Calu3 (cell line): ENCODE results near the gene GSK3B. TPM values are rescaled to one million over a fixed set of nuclear protein-coding genes. Genes with fewer than 3 reads are reported as not detected.

ENCODE experiments used
- BruUV-seq: library from RNA; stranded (reverse); fragments of 400-500 nt; replicated peaks from 2 replicates; lab custom pipeline; 2021; lab: Mats Ljungman, UMichigan
- CTCF ChIA-PET: fragments of 300-600 bp; sonication (Branson Sonifier 250); formaldehyde crosslinking; loops from one replicate; lab custom pipeline; 2022; ENCODE audit warnings: antibody characterized with exemption; lab: Charles Lee
- DNase-seq: peaks from one replicate; pipeline ENCODE4 v3.0.0; 2022
- H3K27ac Mint-ChIP-seq: one replicate; pipeline ENCODE4 v1.8.0; 2022; ENCODE audit warnings: mixed read lengths; ENCODE audit not compliant: unreplicated experiment
- H3K27me3 Mint-ChIP-seq: one replicate; pipeline ENCODE4 v1.8.0; 2022; ENCODE audit warnings: mixed read lengths; ENCODE audit not compliant: unreplicated experiment
- H3K36me3 Mint-ChIP-seq: one replicate; pipeline ENCODE4 v1.8.0; 2022; ENCODE audit warnings: mild to moderate bottlenecking, moderate library complexity, mixed read lengths; ENCODE audit not compliant: insufficient read depth, unreplicated experiment
- H3K4me1 Mint-ChIP-seq: one replicate; pipeline ENCODE4 v1.8.0; 2022; ENCODE audit warnings: mild to moderate bottlenecking, low read depth, mixed read lengths; ENCODE audit not compliant: unreplicated experiment
- H3K4me3 Mint-ChIP-seq: one replicate; pipeline ENCODE4 v1.8.0; 2022; ENCODE audit warnings: mild to moderate bottlenecking, low read depth, moderate library complexity, mixed read lengths; ENCODE audit not compliant: unreplicated experiment
- H3K9me3 Mint-ChIP-seq: one replicate; pipeline ENCODE4 v1.8.0; 2022; ENCODE audit warnings: low read depth, mixed read lengths; ENCODE audit not compliant: unreplicated experiment
- intact Hi-C: fragments of 100-400 bp; cut with micrococcal nuclease; formaldehyde crosslinking; loops from one replicate; pipeline ENCODE4 v1.10.0; 2022; ENCODE audit not compliant: unreplicated experiment
- total RNA-seq: library from RNA; stranded (reverse); gene quantifications from 2 replicates; pipeline ENCODE4 v1.2.3, GENCODE V29; 2022
- TF ChIP-seq, protein P1 (sequence below): fragments of 200-600 bp; IDR thresholded peaks from one replicate; pipeline ENCODE4 v1.8.0; 2022; ENCODE audit warnings: antibody characterized with exemption; ENCODE audit not compliant: unreplicated experiment

GSK3B gene
- total RNA-seq, 1 experiment from 2014 or later, result 48.6 TPM

DNA sequence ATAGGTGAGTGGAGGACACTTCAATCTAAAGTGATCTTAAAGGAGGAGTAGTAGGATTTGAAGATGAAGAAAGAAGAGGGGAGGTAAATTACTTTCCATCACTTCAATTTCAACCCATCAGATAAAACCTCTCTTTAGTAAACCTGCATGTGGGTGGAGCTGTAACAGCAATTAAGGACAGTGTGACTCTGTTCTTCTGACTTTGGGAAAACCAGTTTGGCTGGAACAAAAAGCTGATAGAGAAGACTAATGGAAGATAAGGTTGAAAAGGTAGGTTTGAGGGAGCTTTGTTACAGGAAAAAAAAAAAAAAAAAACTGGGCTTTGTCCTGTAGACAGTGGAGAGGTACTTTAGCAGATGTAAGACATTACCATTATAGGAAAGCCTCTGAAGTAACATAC lies 4.5 kb upstream of the GSK3B start:
- no peak for DNase-seq
- no TSS peak for BruUV-seq
- H3K4me1 Mint-ChIP-seq, result peaks cover 18% of the 10 kb centered on the region
- peaks cover 19% of the 10 kb centered on the region for H3K36me3 Mint-ChIP-seq
- CTCF ChIA-PET, result interaction anchor here (0.6 to 0.7 kb wide), 3 partner anchors 13 to 855 kb away, joined by 4 to 6 read pairs (median 4); no protein-coding TSS in a partner anchor
- intact Hi-C loops, result loop anchor here (5.0 kb wide), 1 partner anchor 64 kb away; no protein-coding TSS in a partner anchor
- H3K27ac Mint-ChIP-seq, result peak overlapping the region; percentile 31
- peak overlapping the region; percentile 33 for H3K4me3 Mint-ChIP-seq
- H3K9me3 Mint-ChIP-seq, result no peaks in the 10 kb centered on the region
- TF ChIP-seq, protein P1, sequence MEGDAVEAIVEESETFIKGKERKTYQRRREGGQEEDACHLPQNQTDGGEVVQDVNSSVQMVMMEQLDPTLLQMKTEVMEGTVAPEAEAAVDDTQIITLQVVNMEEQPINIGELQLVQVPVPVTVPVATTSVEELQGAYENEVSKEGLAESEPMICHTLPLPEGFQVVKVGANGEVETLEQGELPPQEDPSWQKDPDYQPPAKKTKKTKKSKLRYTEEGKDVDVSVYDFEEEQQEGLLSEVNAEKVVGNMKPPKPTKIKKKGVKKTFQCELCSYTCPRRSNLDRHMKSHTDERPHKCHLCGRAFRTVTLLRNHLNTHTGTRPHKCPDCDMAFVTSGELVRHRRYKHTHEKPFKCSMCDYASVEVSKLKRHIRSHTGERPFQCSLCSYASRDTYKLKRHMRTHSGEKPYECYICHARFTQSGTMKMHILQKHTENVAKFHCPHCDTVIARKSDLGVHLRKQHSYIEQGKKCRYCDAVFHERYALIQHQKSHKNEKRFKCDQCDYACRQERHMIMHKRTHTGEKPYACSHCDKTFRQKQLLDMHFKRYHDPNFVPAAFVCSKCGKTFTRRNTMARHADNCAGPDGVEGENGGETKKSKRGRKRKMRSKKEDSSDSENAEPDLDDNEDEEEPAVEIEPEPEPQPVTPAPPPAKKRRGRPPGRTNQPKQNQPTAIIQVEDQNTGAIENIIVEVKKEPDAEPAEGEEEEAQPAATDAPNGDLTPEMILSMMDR, result no peak
- no peaks in the 10 kb centered on the region for H3K27me3 Mint-ChIP-seq

DNA sequence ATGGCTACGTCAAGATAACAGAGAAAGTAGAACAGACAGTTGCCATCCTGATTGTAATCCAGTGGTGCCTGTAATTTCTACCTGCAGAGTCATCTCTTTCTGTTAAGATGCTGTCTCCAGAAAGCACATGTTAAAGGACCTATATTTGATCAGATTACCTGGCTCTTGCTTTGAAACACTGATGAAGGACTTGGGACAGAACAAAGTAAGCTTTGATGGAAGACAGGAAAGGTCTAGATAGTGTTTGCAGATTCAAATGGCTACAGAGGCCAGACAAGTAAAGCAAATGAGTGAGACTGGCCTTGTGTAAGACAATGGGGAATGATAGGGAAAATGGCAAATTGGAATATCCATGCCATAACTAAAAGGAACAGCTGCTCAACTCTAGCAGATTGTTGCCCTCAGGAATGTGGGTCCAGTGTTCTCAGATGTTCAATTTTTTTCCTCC lies 1.8 kb upstream of the GSK3B start:
- Mint-ChIP-seq H3K4me3 (no peak overlapping the region), H3K9me3 (no peaks in the 10 kb centered on the region), H3K36me3 (peaks cover 18% of the 10 kb centered on the region), H3K4me1 (peaks cover 18% of the 10 kb centered on the region), H3K27me3 (no peaks in the 10 kb centered on the region), H3K27ac (no peak overlapping the region)
- no peak for DNase-seq
- intact Hi-C loops, result loop anchor here (2.0 to 5.0 kb wide), 3 partner anchors 39 to 66 kb away; no protein-coding TSS in a partner anchor
- CTCF ChIA-PET, result interaction anchor here (0.6 to 1.6 kb wide), 5 partner anchors 51 to 184 kb away, joined by 3 to 11 read pairs (median 4); no protein-coding TSS in a partner anchor
- TF ChIP-seq, protein P1, result no peak
- BruUV-seq, result TSS peak; percentile 68

DNA sequence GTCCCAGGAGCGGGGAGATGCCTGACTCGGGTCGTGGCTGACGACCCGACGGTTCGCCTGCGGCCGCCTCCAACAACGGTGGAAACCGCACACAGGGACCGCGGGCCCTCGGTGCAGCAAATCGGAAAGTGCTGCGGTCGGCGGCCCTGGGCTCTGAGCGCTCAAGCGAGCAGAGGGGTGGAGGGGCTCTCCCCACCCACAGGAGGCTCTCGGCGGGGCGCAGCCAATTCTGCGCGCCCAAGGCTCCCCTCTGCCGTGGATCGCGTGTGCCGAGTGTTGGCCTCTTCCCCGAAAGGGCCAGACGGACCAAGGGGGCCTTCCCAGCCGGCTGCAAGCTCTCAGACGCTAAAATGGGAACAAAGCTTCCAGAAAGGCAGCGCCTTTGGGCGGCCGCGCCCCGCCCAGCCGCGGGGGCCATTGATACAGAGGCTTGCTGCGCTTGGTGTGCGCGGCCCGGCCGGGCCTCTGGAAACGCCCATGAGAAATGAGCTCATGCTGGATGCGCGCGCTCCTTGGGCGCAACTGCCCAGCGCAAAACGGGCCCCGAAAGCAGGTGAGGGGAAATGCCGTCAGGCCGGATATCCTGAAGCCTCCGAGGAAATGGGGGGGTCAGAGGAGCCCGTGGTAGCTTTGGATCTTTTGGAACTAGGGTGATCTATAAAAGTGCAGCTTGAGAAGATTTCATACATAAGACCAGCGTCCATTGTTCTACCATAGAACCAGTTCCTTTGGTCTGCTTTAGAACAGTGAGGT lies 1.2 kb upstream of the GSK3B start:
- H3K4me3 Mint-ChIP-seq, result no peak overlapping the region
- CTCF ChIA-PET, result interaction anchor here (0.6 to 1.6 kb wide), 5 partner anchors 52 to 184 kb away, joined by 3 to 11 read pairs (median 5); no protein-coding TSS in a partner anchor
- peaks cover 18% of the 10 kb centered on the region for H3K4me1 Mint-ChIP-seq
- peak; percentile 89 for DNase-seq
- BruUV-seq, result no TSS peak
- H3K36me3 Mint-ChIP-seq, result peaks cover 14% of the 10 kb centered on the region
- H3K27me3 Mint-ChIP-seq, result no peaks in the 10 kb centered on the region
- intact Hi-C loops, result loop anchor here (2.0 to 5.0 kb wide), 3 partner anchors 39 to 67 kb away; no protein-coding TSS in a partner anchor
- H3K27ac Mint-ChIP-seq, result no peak overlapping the region
- TF ChIP-seq, protein P1, result no peak
- H3K9me3 Mint-ChIP-seq, result no peaks in the 10 kb centered on the region

DNA sequence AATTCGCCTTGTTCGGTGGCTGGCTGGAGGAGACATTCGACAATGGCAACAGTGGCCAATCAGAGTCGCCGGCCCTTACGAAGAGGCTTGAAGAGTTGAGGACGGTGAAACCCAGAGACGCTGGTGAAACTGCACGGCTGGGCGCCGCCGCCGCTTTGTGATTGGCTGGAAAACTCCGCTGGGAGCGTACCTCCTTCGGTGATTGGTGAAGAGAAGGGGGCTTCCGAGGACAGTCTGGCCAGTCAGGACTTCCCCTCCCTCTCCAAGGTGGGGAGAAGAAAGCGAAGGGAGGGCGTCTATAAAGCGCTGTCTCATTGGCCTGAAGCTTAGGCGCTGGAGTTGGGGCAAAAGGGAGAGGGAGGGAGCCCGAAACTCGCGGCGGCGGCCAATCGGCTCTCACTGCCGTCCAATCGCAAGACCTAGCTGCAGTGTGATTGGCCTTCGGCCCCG lies 554 bp upstream of the GSK3B start:
- CTCF ChIA-PET, result interaction anchor here (0.6 to 1.6 kb wide), 6 partner anchors 22 to 203 kb away, joined by 3 to 11 read pairs (median 6); no protein-coding TSS in a partner anchor
- H3K27ac Mint-ChIP-seq, result no peak overlapping the region
- peaks cover 11% of the 10 kb centered on the region for H3K36me3 Mint-ChIP-seq
- H3K27me3 Mint-ChIP-seq, result no peaks in the 10 kb centered on the region
- TF ChIP-seq, protein P1, result no peak
- peak; percentile 97 for DNase-seq
- peaks cover 18% of the 10 kb centered on the region for H3K4me1 Mint-ChIP-seq
- intact Hi-C loops, result loop anchor here (2.0 to 5.0 kb wide), 6 partner anchors 40 to 202 kb away; no protein-coding TSS in a partner anchor
- BruUV-seq, result no TSS peak
- no peaks in the 10 kb centered on the region for H3K9me3 Mint-ChIP-seq
- no peak overlapping the region for H3K4me3 Mint-ChIP-seq
